Activated CD8-positive, alpha-beta memory T cell treated with anti-CD3 and anti-CD28 coated beads, Interleukin-2, amount 50 U/mL, for 48 hours (primary cell): Measurements from ENCODE around the gene DLGAP1.
"Not testable (repeated sequence)": the region's sequence is repeated elsewhere in the genome, so short reads cannot be mapped to it uniquely, and the experiment has no call there.

Experiments used
- DNase-seq: peaks from one replicate; pipeline ENCODE4 v3.0.0-alpha.2; 2020

The DLGAP1 gene

DNA sequence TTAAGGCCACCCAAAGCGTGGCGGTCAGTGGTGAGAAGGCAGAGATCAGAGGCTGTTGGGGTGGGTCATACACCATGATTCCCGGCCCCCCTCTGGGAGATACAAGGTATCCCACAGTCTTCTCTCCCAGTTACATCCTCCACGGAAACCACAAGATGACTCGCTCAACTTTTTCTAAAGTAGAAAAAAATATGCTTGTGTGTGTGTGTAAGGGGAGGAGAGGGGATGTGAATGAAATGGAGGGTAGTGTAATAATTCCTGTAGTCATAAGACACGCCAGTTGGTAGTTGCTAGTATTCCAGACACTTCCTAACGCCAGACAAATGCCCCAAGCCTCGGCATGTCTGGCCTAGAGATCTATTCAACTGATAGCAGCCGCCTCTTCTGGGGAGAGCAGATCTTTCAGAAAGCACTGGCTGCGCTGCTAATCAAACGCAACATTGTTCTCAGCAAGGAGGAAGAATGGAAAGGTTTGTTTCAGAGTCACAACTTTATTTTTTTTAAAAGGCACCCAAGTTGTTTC, 861.7 kb downstream of the DLGAP1 start:
- no peak for DNase-seq

DNA sequence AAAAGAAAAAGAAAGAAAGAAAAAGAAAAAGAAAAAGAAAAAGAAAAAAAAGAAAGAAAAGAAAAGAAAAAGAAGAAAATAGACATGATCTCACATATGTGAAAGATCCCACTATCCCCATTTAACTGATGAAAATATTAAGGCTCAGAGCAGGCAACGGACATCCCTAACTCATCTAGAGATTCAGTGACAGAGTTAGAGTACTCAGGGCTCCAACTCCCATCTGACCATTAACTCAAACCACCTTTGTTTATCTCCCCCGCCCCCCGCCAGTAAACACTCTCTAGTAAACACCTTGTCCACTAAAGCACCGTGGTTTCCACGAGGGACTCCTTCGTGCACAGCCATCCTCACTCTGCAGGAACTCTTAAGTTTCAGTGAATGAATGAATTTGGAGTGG, 862.2 kb downstream of the DLGAP1 start:
- no peak for DNase-seq

DNA sequence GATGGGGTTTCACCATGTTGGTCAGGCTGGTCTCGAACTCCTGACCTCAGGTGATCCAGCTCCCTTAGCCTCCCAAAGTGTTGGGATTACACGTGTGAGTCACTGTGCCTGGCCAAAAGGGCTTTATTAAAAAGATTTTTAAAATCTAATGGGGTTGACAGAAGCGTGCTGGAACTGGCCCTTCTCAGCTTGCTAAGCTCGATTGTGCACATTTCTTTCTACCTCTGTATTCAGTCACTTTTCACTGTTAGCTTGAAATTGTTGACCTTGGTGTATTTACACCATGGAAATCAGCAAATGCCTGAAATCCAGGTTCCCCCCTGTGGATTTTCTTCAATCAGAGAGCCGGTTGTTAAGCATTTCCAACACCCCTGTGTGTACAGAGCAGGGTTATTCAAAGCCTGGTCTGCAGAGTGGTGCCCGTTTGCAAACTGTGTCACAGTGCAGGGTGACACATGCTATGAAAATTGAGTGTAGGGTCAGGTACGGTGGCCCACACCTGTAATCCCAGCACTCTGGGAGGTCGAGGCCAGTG, 864.9 kb downstream of the DLGAP1 start:
- DNase-seq: no peak

DNA sequence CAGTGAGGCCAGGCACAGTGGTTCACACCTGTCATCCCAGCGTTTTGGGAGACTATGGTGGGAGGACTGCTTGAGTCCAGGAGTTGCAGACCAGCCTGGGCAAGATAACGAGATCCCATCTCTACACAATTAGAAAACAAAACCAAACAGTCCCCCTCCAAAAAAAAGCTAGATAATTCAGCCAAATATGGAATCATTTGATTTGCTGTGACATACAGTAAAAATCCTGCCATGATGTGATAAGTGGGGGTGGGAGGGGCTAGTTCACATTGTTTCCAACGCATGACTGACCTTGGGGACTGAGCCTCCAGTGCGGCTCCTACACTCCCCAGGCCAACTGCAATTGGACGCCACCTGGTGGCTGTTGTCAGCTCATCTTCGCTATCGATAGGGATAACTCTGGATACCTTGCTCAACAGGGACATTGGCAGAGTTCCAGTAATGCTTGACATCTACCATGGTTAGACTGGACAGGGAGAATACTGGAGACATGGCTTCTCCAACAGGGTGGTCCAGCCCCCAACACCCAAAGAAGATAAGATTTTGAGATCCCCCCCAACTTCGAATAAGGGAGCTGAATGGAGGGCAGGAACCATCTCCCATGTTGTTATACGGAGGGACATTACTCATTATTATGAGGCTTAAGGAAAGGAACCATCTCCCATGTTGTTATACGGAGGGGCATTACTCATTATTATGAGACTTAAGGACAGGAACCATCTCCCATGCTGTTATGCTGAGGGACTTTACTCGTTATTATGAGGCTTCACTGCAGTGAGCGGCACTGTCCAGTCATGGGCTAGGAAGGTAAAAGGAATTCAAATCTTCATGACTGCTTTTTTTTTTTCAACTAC, 869.2 kb downstream of the DLGAP1 start:
- DNase-seq: peak; percentile 80

DNA sequence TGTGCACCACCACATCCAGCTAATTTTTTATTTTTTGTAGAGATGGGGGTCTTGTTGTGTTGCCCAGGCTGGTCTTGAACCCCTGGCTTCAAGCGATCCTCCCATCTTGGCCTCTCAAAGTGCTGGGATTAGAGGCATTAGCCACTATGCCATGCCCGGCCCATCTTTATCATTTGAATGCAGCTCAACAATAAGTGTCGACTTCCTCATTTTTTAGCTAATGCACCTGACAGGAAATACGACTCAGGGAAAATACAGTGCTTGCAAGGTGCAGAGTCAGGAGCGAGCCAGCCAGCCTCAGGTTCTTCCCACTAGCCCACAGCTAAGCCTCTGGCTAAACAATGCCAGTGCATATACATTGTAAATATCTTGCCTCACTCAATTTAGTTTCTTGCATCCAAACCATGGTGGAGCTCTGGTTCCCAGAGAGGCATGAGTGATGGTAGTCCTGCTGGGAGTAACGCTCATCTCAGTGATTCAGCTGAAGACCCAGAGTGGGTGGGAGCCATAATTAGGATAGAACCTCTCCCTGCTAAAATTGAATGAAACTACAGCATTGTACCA, 870.1 kb downstream of the DLGAP1 start:
- DNase-seq: no peak

DNA sequence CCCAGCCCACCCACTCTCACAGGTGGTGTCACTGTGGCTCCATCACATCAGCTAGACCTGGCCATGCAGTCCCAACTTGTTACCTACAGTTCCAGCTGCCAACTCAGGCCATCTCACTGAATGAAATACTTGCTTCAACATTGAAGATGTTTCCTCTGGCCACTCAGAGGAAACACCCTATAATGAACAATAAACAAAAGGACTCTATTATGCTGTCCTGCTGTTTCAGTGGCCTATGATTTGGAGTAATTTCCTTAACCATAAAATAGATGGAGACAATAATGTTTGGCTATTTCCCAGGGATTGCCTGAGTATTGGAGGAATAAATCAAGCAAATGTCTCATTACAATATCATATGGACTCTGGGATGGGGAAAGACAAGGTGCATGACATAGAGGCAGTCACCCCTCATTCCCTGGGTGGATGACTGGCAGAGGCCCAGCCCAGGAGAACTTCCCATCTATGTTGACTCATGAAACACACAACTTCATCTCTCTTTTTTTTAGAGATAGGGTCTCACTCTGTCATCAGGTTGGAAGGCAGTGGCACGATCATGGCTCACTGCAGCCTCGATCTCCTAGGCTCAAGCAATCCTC, 870.7 kb downstream of the DLGAP1 start:
- DNase-seq: no peak

DNA sequence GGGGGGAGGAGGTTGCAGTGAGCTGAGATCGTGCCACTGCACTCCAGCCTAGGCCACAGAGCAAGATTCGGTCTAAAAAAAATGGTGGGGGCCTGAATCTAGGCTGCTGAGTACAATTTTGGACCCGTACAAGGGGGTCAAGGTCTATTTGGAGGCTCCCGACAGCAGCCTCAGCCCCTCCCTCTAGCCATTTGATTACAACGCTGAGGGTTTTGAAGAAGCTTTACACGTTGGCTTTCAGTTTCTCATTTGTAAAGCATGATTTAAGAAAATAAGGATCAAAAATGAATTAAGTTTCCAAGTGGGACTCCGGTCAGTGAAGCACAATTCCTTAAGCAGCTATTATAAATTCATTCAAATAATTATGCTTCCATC, 871.2 kb downstream of the DLGAP1 start:
- DNase-seq: no peak

DNA sequence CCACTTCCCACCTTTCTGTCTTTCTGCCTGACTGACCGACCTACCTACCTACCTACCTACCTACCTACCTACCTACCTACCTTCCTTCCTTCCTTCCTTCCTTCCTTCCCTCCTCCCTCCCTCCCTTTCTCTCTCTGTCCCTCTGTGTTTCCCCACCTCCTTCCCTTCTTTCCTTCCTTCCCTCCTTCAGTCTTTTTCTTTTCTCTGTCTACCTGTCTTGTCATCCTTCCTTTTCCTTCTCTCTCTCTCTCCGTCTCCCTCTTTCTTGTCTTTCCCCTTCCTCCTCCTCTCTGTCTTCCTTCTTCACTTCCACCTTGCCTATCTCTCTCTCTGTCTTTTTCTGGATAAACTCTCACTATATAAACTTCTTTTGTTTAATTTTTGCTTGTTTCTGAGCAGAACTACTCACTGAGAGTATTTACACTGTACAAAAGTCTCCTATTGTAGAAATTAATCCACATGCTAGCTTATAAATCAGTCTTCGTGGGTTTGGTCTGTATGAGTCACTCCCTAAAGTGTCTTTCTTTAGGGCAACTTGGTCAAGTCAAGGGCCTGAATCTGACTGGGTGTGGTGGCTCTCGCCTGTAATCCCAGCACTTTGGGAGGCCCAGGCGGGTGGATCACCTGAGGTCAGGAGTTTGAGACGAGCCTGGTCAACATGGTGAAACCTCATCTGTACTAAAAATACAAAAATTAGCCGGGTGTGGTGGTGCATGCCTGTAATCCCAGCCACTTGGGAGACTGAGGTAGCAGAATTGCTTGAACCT, 871.8 kb downstream of the DLGAP1 start:
- not testable (repeated sequence) for DNase-seq

DNA sequence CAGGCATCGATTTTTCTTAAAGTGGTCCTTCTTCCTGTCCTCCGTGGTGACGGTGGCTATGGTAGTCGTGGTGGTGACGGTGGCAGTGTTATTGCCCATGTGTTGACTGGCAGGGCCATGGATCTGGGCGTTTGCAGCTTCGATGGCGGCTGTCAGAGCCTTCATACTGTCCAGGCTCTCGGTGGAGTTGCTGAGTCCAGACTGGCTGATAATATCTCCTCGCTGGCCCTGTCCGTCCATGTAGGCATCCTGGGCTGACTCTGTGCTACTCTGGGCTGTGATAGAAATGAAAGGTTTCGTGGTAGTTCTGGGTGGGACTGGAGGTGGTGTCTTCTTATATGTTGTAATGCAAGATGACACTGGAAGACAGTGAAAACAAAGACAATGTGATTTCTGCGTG, 873.2 kb downstream of the DLGAP1 start:
- DNase-seq: no peak

DNA sequence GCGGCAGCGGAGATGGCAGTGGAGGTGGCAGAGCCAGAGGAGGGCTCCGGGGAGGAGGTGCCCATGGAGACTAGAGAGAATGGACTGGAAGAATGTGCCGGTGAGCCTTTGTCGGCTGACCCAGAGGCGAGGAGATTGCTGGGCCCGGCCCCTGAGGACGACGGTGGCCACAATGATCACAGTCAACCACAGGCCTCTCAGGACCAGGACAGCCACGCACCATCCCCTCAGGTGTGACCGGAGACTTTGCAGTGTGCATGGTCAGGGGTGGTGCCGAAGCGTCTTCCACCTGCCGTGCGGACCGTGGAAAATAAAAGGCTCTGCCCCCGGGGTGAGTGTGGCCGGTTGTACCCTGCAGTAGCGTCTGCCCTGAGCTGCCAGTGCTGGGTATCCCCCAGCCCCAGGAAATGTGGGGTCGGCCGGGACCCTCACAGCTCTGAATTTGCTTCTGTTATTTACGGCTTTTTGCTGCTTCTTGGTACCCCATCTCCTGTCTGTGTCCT, 874.5 kb downstream of the DLGAP1 start:
- DNase-seq: not testable (repeated sequence)

DNA sequence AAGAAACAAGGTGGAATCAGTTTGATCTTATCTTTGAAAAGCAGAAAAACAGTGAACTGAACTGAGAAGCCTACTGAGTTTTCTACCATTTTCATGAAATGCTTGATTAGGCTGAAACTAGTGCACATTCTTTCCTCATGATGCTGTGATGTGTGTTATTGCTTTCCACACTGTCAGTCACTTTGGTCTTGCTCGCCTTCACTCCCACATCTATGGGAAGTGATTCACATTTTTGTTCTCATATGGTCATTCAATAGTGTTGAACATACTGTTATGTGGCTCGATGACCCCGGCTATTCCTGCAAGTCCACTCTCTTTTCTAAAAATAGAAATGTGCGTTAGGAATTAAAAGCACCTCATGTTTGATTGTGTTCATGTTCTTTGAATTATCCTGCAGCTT, 875.4 kb downstream of the DLGAP1 start:
- DNase-seq: no peak

DNA sequence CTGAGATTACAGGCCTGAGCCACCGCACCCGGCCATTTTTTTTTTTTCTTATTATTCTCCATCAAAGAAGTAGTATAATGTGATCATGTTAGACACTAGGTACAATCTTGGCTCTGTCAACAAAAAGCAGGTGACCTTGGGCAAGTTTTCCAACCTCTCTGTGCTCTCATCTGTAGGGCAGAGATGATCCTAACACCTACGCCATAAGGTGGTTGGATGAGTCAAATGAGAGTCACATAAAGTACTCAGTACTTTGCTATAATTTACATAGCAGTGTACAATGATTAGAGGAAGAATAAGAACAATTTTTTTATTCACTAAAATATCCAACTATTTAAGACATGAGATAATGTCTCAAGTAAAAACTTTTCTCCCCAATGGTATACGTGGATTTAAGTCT, 876.5 kb downstream of the DLGAP1 start:
- no peak for DNase-seq

DNA sequence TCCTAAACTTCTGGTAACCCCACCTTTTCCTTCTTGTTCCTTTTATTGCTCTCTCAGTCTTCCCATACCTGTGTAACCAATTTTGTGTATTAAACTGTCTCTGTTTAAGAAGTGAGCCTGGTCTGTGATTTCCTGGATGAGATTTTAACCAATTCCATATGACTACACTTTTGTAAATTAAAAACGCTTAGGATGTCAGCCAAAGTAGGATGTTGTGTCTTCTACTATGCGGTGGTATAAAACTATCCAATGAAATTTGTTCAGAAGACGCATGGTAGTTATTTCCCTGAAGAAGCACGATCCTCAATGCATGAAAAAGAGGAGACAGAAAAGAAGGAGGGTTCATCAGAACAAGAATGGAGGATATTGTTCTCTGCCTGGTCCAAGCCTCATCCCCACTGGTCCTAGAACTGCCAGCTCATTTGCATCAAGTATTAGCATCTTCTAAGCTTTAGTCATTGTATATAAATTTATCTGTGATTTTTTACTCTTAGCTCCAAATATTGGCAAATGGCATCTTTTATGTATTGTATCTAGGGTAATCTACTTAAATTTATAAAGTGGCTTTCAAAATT, 877.7 kb downstream of the DLGAP1 start:
- no peak for DNase-seq

DNA sequence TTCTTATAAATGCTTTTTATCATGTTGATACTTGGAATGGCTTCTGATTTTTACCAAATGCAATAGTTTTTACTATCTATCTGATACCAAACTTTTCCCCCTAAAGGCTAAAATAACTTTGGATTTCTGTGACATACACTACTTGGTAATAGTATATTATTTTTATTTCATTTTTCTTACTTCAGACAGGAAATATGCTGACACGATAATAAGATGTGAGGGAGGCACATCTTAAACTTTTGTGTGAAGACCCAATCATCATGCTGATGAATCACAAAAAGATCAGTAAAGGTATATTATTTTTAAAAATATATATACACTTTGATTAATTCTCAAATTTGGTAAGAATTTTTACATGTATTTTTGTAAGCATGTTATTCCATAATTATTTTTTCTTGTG, 882.3 kb downstream of the DLGAP1 start:
- DNase-seq: no peak

DNA sequence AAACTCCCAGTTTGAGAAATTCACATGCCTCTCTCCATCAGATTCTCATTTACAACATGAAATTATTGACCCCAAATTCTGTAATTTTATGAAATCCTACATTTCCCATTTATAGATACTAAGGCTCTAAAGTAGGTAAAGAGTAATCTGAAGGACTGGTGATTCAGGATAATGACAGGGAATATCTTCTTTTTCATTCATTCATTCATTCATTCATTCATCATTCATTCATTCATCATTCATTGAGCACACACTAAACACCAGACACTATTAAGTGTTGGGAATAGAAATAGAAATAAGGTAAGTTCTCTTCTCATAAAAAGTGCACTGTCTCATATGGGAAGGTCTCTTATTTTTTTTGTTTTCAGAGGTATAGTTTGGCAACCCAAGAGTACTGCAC, 888.3 kb downstream of the DLGAP1 start:
- no peak for DNase-seq

DNA sequence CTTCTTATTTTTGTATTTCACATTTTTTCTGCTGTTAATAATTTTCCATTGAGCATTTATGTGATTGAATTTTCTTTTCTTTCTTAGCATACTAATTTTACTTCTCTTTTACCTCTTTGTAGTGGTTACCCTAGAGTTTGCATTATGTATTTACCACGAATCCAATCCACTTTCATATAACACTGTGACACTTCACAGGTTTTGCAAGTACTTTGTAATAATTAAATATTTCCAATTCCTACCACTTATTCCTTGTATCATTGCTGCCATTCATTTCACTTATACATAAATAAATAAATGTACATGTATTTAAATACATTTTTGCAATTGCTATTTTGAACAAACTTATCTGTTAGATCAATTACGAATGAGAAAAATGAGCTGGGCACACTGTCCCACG, 894.4 kb downstream of the DLGAP1 start:
- no peak for DNase-seq

DNA sequence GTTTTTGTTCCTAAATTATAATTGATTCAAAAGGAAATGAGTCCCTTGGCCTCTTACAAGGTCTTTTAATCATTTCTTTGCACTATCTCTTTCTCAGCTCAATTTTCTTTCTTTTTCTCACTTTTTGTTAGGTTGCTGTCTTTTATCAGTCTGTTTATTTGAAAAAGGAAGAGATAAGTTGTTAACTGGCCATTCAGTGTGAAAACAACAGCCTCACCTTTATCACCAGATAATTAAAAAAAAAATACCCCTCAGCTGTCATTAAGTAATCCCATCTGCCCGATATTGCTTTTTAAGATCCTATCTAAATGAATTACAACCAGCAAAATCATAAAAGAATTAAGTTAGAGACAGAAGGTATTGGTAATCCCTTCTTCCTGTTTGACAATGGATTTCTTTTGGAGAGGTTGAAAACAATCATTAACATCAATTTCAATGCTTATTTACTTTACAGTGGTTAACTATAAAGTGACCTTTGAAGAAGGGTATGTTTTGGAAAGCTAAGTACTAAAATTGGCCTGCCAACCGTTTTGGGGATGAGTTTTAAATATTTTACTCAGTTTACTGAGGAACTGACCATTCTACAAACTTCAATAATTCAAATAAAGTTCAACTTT, 900.2 kb downstream of the DLGAP1 start:
- DNase-seq: no peak

DNA sequence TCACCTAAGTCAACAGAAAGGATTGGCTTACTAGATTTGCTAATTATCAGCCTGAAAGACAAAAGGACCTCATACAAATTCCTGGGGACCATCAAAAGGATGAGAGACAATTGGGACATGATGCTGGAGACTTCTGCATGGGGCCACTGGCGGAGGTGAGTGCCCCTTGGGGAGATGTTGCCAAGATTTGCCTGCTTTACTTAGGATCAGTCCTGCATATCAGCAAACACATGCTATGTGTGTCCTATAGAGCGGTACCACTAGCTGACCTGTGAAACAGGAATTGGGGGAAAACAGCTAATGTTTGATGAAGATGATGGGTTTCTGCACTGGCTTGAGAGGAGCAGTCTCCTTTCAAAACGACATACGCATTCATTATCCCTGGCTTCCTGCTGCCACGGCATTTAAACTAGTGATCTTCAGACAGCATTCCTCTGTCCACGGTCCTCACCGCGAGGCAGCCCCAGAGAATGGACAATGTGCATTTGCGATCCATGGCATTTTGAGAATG, 901.0 kb downstream of the DLGAP1 start:
- DNase-seq: no peak

DNA sequence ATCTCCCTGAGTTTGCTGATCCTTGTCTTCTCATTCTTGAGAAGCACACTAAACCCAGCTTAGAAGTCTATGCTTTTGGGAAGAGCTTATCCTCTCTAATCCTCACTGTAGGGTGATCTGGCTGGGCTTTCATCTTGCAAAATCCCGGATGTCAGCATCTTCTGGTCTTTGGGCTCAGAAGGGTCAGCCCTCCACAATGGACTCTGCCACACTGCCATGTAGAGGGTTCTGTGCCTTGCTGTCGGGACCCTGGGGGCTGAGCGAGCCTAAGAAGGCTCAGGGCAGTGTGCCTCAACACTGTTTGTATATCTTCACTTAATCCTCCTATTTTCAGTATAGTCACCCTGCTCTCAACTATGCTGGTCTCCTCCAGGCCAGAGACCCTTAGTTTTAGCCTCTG, 902.8 kb downstream of the DLGAP1 start:
- no peak for DNase-seq

DNA sequence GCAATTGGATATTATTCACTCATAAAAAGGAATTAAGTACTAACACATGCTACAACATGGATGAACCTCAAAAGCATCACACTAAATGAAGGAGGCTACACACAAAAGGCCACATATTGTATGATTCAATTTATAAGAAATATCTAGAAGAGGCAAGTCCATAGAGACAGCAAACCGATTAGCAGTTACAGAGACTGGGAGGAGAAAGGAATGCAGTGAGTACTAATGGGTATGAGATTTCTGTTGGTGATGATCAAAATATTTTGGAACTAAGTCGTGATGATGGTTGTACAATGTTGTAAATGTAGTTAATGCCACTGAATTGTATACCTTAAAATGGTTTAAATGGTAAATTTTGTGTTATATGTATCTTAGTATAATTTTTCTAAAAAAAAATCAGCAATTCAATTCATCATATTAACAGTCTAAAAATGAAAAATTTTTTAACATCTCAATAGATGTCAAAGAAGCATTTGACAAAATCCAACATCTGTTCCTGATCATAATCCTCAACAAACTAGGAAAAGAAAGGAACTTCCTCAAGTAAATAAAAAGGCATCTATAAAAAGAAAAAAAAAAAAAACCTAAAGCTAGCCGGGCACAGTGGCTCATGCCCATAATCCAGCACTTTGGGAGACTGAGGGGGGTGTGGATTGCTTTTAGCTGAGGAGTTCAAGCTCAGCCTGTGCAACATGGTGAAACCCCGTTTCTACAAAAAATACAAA, 907.1 kb downstream of the DLGAP1 start:
- no peak for DNase-seq

DNA sequence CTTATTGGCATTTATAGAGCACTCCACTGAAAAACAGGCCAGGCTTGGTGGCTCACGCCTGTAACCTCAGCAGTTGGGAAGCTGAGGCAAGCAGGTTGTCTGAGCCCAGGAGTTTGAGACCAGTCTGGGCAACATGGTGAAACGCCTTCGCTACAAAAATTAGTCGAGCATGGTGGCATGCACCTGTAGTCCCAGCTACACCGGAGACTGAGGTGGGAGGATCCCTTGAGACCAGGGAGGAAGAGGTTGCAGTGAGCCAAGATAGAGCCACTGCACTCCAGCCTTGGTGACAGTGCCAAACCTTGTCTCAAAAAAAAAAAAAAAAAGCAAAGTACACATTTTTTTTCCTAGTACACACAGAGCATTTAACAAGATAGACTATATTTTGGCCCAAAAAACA, 909.0 kb downstream of the DLGAP1 start:
- DNase-seq: no peak
